Parathyroid adenoma (tissue), 2 donors: Measurements from ENCODE around the gene IQGAP3.

Experiments used
- H2AFZ ChIP-seq: fragments of 300-600 bp; sonication (generic); one replicate; pipeline ENCODE4 v1.7.0; 2017; ENCODE audit warnings: antibody characterized with exemption, mild to moderate bottlenecking
- H3K27ac ChIP-seq: fragments of 300-600 bp; sonication (generic); one replicate; pipeline ENCODE4 v1.7.0; 2017
- H3K27me3 ChIP-seq: fragments of 300-600 bp; sonication (generic); one replicate; pipeline ENCODE4 v1.7.0; 2017; ENCODE audit warnings: low read length; ENCODE audit not compliant: control insufficient read depth, insufficient read depth
- H3K36me3 ChIP-seq: fragments of 300-600 bp; sonication (generic); one replicate; pipeline ENCODE4 v1.7.0; 2017; ENCODE audit warnings: low read length; ENCODE audit not compliant: control insufficient read depth, insufficient read depth
- H3K4me1 ChIP-seq: fragments of 300-600 bp; sonication (generic); one replicate; pipeline ENCODE4 v1.7.0; 2017; ENCODE audit warnings: control low read depth
- H3K4me2 ChIP-seq: fragments of 300-600 bp; sonication (generic); one replicate; pipeline ENCODE4 v1.7.0; 2017; ENCODE audit warnings: low read length
- H3K4me3 ChIP-seq: fragments of 300-600 bp; sonication (generic); one replicate; pipeline ENCODE4 v1.7.0; 2017; ENCODE audit warnings: low read depth, low read length
- H3K79me2 ChIP-seq: fragments of 300-600 bp; sonication (generic); one replicate; pipeline ENCODE4 v1.7.0; 2017; ENCODE audit warnings: control low read depth
- H3K9ac ChIP-seq: fragments of 300-600 bp; sonication (generic); one replicate; pipeline ENCODE4 v1.7.0; 2017; ENCODE audit warnings: mild to moderate bottlenecking
- H3K9me3 ChIP-seq: fragments of 300-600 bp; sonication (generic); one replicate; pipeline ENCODE4 v1.7.0; 2017; ENCODE audit warnings: low read length; ENCODE audit not compliant: control insufficient read depth
- CTCF ChIP-seq: fragments of 300-600 bp; sonication (generic); IDR thresholded peaks from one replicate; pipeline ENCODE4 v1.7.0; 2017; ENCODE audit warnings: antibody characterized with exemption, mild to moderate bottlenecking
- donor health status: primary hyperparathyroidism.

Gene IQGAP3

GRCh38 chr1:156586892-156587477, 14.6 kb upstream of the IQGAP3 start:
- H3K4me2 ChIP-seq: no peak overlapping the region
- H2AFZ ChIP-seq: no peak overlapping the region
- H3K4me3 ChIP-seq: no peak overlapping the region
- H3K4me1 ChIP-seq: peaks cover 4% of the 10 kb centered on the region
- H3K36me3 ChIP-seq: no peaks in the 10 kb centered on the region
- no peak overlapping the region for H3K9ac ChIP-seq
- H3K9me3 ChIP-seq: no peaks in the 10 kb centered on the region
- H3K27me3 ChIP-seq: no peaks in the 10 kb centered on the region
- H3K27ac ChIP-seq: no peak overlapping the region
- no peak for TF ChIP-seq CTCF
- H3K79me2 ChIP-seq: no peaks in the 10 kb centered on the region

- Histone ChIP-seq H2AFZ (no peak overlapping the region), H3K9ac (no peak overlapping the region), H3K27ac (no peak overlapping the region), H3K4me3 (no peak overlapping the region), H3K4me1 (peaks cover 4% of the 10 kb centered on the region), H3K27me3 (no peaks in the 10 kb centered on the region), H3K79me2 (no peaks in the 10 kb centered on the region), H3K9me3 (no peaks in the 10 kb centered on the region), H3K4me2 (no peak overlapping the region), H3K36me3 (no peaks in the 10 kb centered on the region)
- TF ChIP-seq CTCF: no peak
Observed at GRCh38 chr1:156586323-156586722, 14.0 kb upstream of the IQGAP3 start.

- Histone ChIP-seq H2AFZ (no peak overlapping the region), H3K27ac (no peak overlapping the region), H3K9me3 (no peaks in the 10 kb centered on the region), H3K4me1 (no peaks in the 10 kb centered on the region), H3K79me2 (no peaks in the 10 kb centered on the region), H3K36me3 (no peaks in the 10 kb centered on the region), H3K27me3 (no peaks in the 10 kb centered on the region), H3K9ac (no peak overlapping the region), H3K4me3 (no peak overlapping the region), H3K4me2 (no peak overlapping the region)
- TF ChIP-seq CTCF: no peak
Observed at GRCh38 chr1:156584813-156585212, 12.4 kb upstream of the IQGAP3 start.

GRCh38 chr1:156583821-156584622, 11.7 kb upstream of the IQGAP3 start:
- H3K4me1 ChIP-seq: no peaks in the 10 kb centered on the region
- H3K79me2 ChIP-seq: no peaks in the 10 kb centered on the region
- H3K4me3 ChIP-seq: no peak overlapping the region
- H2AFZ ChIP-seq: peak overlapping the region; percentile 34
- no peaks in the 10 kb centered on the region for H3K9me3 ChIP-seq
- H3K27ac ChIP-seq: no peak overlapping the region
- H3K27me3 ChIP-seq: no peaks in the 10 kb centered on the region
- H3K9ac ChIP-seq: no peak overlapping the region
- no peak overlapping the region for H3K4me2 ChIP-seq
- no peaks in the 10 kb centered on the region for H3K36me3 ChIP-seq
- TF ChIP-seq CTCF: peak; percentile 73
